ENCODE results near the gene C16orf82. TPM values are rescaled to one million over a fixed set of nuclear protein-coding genes. Genes with fewer than 3 reads are reported as not detected.

The C16orf82 gene
- total RNA-seq, 1 experiment from 2014 or later, result not detected

DNA sequence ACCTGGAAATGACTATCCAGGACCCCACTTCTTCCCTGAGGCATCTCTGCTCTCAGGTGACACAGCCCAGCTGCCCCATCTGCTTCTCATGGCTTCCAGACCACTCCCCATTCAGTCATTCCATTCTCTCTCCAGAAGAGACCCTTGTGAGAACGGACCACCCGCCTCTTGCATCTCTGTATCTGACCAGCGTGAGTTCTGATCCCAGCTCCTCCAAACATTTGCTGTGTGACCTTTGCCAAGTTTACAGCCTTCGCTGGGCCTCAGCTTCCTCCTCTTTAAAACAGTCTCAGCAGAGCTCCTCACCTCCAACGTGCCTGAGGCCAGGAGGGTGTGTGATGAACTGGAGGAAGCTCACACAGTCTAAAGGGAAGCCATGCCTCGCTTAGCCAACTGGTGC, 39.6 kb downstream of the C16orf82 start:
- Histone ChIP-seq H3K4me2 (ENCODE audit: low read length) (no peak overlapping the region), H3K9me3 (ENCODE audit: low read length) (no peaks in the 10 kb centered on the region), H3F3A (ENCODE audit: low read length, unreplicated experiment) (no peaks in the 10 kb centered on the region), H2AFZ (ENCODE audit: low read length) (no peak overlapping the region), H3K79me2 (ENCODE audit: low read length) (no peaks in the 10 kb centered on the region), H3K4me1 (ENCODE audit: insufficient read depth, low read length) (no peaks in the 10 kb centered on the region), H3K9me2 (replicated peaks; ENCODE audit: low read length) (no peaks in the 10 kb centered on the region), H3K27ac (ENCODE audit: low read length) (no peak overlapping the region), H3K4me3 (ENCODE audit: low read length) (no peak overlapping the region), H3K9ac (ENCODE audit: low read length) (no peak overlapping the region), H4K20me1 (ENCODE audit: low read length) (no peaks in the 10 kb centered on the region), H3K36me3 (ENCODE audit: low read depth, low read length) (no peaks in the 10 kb centered on the region), H3K27me3 (ENCODE audit: low read length) (no peaks in the 10 kb centered on the region)
- DNase-seq, result no peak
- ATAC-seq, result no peak
- TF ChIP-seq EZH2 (IDR thresholded peaks at IDR 0.05; ENCODE audit: low read length, unreplicated experiment) (no peak), EZH2phosphoT487 (IDR thresholded peaks at IDR 0.05; ENCODE audit: borderline replicate concordance, low read length) (no peak)
- TF ChIP-seq, protein P1, sequence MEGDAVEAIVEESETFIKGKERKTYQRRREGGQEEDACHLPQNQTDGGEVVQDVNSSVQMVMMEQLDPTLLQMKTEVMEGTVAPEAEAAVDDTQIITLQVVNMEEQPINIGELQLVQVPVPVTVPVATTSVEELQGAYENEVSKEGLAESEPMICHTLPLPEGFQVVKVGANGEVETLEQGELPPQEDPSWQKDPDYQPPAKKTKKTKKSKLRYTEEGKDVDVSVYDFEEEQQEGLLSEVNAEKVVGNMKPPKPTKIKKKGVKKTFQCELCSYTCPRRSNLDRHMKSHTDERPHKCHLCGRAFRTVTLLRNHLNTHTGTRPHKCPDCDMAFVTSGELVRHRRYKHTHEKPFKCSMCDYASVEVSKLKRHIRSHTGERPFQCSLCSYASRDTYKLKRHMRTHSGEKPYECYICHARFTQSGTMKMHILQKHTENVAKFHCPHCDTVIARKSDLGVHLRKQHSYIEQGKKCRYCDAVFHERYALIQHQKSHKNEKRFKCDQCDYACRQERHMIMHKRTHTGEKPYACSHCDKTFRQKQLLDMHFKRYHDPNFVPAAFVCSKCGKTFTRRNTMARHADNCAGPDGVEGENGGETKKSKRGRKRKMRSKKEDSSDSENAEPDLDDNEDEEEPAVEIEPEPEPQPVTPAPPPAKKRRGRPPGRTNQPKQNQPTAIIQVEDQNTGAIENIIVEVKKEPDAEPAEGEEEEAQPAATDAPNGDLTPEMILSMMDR (conservative IDR thresholded peaks at IDR 0.05; ENCODE audit: low read depth, low read length), result no peak
- BruUV-seq (replicated peaks), result no TSS peak
- ChIA-PET POLR2A (ENCODE audit: unreplicated experiment) (no interaction called here), CTCF (no interaction called here)
- intact Hi-C loops (cut with micrococcal nuclease), result no loop called here

DNA sequence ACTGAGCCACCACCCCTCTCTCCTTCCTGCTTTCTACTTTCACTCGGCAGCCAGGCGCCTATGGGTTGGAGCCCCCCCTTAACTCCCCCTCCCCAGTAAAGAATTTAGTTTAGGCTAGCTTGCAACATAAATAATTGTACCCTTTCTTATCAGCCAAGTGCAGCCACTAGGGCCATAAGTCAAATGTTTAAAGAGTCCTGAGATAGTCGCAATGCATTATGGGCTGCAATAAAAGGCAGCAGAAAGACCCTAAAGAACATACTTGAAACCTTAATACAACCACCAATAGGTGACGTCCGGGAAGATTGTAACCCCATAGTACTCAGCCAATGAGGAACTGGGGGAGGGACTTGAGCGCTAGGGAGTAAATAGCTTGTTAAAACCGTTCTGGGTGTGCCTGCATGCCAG, 40.5 kb downstream of the C16orf82 start:
- POLR2A ChIA-PET (ENCODE audit: unreplicated experiment), result no interaction called here
- ATAC-seq (no peak), DNase-seq (peak; percentile 3)
- CTCF ChIA-PET, result no interaction called here
- Histone ChIP-seq H3K36me3 (ENCODE audit: low read depth, low read length) (no peaks in the 10 kb centered on the region), H3K9ac (ENCODE audit: low read length) (no peak overlapping the region), H3K9me2 (replicated peaks; ENCODE audit: low read length) (no peaks in the 10 kb centered on the region), H3K9me3 (ENCODE audit: low read length) (no peaks in the 10 kb centered on the region), H4K20me1 (ENCODE audit: low read length) (no peaks in the 10 kb centered on the region), H3K4me2 (ENCODE audit: low read length) (no peak overlapping the region), H3F3A (ENCODE audit: low read length, unreplicated experiment) (no peaks in the 10 kb centered on the region), H2AFZ (ENCODE audit: low read length) (no peak overlapping the region), H3K4me1 (ENCODE audit: insufficient read depth, low read length) (no peaks in the 10 kb centered on the region), H3K27ac (ENCODE audit: low read length) (no peak overlapping the region), H3K27me3 (ENCODE audit: low read length) (no peaks in the 10 kb centered on the region), H3K79me2 (ENCODE audit: low read length) (no peaks in the 10 kb centered on the region), H3K4me3 (ENCODE audit: low read length) (no peak overlapping the region)
- no peak for TF ChIP-seq EZH2phosphoT487 (IDR thresholded peaks at IDR 0.05; ENCODE audit: borderline replicate concordance, low read length)
- TF ChIP-seq, protein P1 (conservative IDR thresholded peaks at IDR 0.05; ENCODE audit: low read depth, low read length), result no peak
- no peak for TF ChIP-seq EZH2 (IDR thresholded peaks at IDR 0.05; ENCODE audit: low read length, unreplicated experiment)
- intact Hi-C loops (cut with micrococcal nuclease), result no loop called here
- no TSS peak for BruUV-seq (replicated peaks)

DNA sequence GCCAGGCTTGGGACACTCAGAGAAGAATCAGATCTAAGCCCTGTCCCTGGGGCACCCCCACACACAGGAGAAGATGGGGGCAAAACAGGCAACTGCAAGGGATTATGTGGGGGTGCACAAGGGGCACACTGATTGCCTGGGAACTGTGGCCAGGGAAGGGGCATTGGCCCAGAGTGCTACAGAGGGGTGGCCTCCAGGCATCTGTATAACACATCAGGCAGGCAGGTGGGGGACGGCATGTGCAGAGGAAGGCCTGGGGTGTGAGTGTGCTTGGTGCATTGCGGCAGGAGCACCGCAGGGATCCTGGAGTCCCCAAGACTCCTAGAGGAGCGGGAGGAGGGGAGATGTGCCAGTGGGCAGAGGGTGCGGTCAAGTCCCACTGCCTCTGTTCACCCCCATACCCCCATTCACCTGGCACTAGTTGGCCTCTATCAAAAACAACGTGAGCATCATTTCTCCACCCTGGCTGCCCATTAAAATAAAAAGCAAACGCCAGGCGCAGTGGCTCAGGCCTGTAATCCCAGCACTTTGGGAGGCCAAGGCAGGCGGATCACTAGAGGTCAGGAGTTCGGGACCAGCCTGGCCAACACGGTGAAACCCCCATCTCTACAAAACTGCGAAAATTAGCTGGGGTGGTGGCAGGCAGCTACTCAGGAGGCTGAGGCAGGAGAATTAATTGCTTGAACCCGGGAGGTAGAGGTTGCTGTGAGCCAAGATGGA, 41.5 kb downstream of the C16orf82 start:
- Histone ChIP-seq H3K9me3 (ENCODE audit: low read length) (no peaks in the 10 kb centered on the region), H3K79me2 (ENCODE audit: low read length) (no peaks in the 10 kb centered on the region), H3K9me2 (replicated peaks; ENCODE audit: low read length) (no peaks in the 10 kb centered on the region), H3K27me3 (ENCODE audit: low read length) (no peaks in the 10 kb centered on the region), H3K36me3 (ENCODE audit: low read depth, low read length) (no peaks in the 10 kb centered on the region), H3K27ac (ENCODE audit: low read length) (no peak overlapping the region), H3K4me1 (ENCODE audit: insufficient read depth, low read length) (no peaks in the 10 kb centered on the region), H3K4me2 (ENCODE audit: low read length) (no peak overlapping the region), H3K4me3 (ENCODE audit: low read length) (no peak overlapping the region), H3F3A (ENCODE audit: low read length, unreplicated experiment) (no peaks in the 10 kb centered on the region), H2AFZ (ENCODE audit: low read length) (no peak overlapping the region), H3K9ac (ENCODE audit: low read length) (no peak overlapping the region), H4K20me1 (ENCODE audit: low read length) (no peaks in the 10 kb centered on the region)
- CTCF ChIA-PET, result no interaction called here
- no peak for TF ChIP-seq EZH2phosphoT487 (IDR thresholded peaks at IDR 0.05; ENCODE audit: borderline replicate concordance, low read length)
- TF ChIP-seq, protein P1 (conservative IDR thresholded peaks at IDR 0.05; ENCODE audit: low read depth, low read length), result no peak
- TF ChIP-seq EZH2 (IDR thresholded peaks at IDR 0.05; ENCODE audit: low read length, unreplicated experiment), result no peak
- no TSS peak for BruUV-seq (replicated peaks)
- ATAC-seq (no peak), DNase-seq (no peak)
- intact Hi-C loops (cut with micrococcal nuclease), result no loop called here
- POLR2A ChIA-PET (ENCODE audit: unreplicated experiment), result no interaction called here

Measured in PC-3 (cell line).